DMS153 treated with DMSO at 0.1 percent for 48 hours (cell line): ENCODE results near the gene UBE2I.

Experiments used
- DNase-seq: peaks from one replicate; lab custom pipeline; 2025; ENCODE audit not compliant: unreplicated experiment; lab: John Stamatoyannopoulos, UW

Gene UBE2I

GRCh38 chr16:1277151-1277598, 32.3 kb upstream of the UBE2I start:
- no peak for DNase-seq

DNA sequence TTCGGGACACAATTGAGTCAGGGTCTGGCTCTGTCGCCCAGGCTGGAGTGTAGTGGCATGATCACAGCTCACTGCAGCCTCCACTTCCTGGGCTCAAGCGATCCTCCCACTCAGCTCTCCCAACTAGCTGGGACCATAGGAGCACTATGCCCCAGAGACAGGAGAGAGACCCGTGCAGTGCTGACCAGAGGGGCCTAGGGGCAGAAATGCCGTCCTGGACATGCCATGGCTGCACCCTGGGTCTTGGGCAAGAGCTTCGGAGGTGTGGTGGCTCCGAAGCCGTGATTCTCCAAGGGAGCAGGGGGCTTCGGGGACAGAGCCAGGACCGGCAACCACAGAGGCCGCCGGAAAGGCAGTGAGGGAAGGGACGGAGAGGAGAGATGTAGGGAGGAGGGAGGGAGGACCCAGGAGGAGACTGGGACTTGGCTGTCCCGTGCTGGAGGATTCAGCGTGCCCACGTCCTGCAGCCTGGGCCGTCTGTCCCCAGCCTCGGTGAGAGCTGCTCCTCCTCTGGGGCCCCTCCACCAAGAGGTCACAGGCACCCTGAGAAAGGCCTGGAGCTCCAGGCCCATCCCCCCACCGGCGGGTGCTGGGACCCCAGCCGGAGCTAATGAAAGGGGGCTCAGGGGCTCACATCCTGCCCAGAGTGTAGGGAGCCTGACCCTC, 31.7 kb upstream of the UBE2I start:
- DNase-seq: no peak

GRCh38 chr16:1278477-1278876, 31.0 kb upstream of the UBE2I start:
- no peak for DNase-seq

DNA sequence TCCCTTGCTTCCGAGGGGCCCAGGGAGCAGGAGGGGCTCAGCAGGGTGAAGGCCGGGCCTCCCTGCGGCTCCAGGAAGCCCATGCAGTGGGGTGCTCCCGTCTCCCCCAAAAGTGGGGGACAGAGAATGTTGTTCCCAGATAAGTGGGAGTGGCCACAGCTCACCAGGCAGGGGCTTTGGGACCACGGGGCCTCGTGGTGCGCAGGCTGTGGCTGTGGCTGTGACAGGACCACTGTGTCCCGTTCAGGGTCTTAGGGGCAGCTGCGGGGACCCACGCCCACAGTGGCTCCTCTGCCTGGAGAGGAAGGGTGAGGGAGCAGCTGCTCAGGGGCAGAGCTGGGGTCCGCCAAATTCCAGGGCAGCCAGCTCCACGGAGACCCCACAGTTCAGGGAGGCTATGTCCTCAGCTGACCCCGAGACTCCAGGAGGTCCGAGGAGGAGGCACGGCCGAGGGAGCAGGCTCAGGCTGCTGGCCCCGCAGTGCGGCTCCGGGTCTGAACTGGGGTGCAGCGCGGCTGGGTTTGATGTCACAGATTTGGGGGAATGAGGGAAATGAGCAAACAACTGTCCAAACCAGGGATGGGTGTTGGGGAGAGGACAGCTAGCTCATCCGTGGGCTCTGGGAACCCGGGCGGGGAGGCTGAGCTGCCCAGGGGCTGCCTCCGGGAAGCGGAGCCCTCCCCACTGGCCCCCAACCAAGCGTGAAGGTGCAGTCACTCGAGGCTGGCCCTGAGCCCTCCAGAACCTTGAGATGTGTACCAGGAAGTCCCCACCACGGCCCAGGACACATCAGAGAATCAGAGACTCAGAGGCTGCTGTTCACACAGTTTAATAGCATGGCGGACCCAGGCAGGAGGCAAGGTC, 30.1 kb upstream of the UBE2I start:
- DNase-seq: no peak

GRCh38 chr16:1279945-1280589, 29.4 kb upstream of the UBE2I start:
- no peak for DNase-seq

DNA sequence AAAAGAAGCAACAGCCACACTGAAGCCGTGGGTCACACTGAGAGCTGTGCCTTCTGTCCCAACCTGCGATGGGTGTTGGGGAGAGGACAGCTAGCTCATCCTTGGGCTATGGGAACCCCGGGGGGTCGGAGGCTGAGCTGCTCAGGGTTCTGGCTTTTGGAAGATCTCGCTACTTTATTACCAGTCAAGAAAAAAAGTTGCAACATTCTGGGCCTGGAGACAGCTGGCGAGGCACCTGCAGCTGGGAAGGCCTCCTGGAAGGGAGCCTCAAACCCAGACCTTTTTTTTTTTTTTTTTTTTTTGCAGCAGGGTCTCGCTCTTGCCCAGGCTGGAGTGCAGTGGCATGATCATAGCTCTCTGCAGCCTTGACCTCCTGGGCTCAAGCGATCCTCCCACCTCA, 28.7 kb upstream of the UBE2I start:
- DNase-seq: no peak

GRCh38 chr16:1281517-1281916, 27.9 kb upstream of the UBE2I start:
- no peak for DNase-seq

- no peak for DNase-seq
Measured at GRCh38 chr16:1282324-1282973, 27.0 kb upstream of the UBE2I start.

DNA sequence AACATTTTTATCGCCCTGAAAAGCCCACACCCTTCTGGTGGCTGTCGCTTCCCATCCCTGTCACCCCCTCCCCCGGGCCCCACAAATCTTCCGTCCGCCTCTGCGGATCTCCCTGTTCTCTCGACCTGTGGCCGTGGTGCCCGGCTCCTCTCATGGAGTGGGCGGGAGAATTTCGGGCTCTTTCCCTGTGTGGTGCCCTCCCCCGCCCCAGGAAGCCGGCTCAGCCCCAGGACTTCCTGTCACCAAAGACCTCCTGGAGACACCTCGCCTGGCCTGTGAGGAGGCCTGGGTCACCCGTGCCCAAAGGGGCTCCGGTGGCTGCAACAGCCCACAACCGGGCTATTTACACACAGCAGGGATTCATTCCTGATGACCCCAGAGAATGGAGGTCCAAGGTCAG, 26.1 kb upstream of the UBE2I start:
- no peak for DNase-seq

DNA sequence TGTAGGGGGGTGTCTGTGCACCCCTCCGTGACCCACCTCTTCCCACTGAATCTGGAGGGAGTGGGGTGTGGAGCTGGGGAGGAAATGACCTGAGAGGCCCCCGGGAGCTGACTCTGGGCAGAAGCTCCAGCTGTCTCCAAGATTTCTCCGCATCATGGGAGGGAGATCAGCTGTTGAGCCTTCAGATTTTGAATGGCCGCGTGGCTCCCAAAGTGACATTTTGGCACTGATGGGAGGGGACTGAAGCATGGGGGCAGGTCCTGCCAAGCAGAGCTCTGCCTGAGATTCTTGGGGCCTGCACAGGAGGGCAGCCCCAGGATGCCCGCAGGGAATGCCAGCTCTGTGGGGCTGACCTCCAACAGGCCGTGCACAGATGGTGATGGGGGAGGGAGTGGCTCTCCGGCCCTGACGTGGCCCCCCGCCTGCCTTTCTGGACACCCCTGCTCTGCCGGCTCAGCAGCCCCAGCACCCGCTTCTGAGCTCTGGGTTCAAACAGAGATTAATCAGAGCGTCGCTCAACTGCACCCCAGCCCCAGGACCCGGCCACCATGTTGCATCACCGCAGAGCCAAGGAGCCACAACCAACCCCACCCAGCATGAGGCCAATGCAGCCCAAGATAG, 25.3 kb upstream of the UBE2I start:
- DNase-seq: no peak

DNA sequence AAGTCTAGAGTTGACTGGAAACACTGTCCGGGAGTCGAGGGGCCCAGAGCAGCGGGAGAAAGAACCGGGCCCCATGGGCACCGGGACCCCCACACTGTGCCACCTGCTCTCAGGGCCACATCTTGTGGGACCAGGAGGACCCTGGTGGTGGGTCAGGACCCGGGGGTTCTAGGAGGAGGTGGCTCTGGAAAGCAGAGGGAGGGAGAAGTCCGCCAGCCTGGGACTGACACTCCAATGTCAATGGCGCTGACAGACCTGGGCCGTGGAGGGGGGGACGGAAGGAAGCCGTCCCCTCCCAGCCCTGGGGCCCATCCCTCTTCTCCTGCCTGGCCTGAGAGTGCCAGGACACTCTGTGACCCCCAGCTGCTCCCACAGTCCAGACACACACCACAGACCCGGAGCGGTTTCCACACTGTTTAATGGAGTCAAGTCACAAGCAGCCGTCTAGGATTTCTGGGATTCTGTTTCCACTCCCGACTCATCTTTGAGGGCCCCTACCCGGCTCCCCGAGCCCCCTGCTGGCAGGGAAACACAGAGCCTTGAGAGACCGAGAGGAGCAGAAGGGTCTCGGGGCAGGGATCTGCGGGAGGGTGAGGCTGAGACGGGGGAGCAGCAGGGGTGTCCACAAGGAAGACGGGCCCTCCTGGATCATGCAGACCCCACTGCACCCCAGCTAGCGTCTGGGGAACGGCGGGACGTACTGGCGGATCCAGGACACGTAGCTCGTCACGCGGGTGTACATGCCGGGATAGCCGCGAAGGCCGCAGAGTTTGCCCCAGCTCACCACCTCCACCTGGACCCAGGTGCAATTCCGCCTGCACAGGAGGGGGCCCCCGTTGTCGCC, 23.5 kb upstream of the UBE2I start:
- DNase-seq: no peak

DNA sequence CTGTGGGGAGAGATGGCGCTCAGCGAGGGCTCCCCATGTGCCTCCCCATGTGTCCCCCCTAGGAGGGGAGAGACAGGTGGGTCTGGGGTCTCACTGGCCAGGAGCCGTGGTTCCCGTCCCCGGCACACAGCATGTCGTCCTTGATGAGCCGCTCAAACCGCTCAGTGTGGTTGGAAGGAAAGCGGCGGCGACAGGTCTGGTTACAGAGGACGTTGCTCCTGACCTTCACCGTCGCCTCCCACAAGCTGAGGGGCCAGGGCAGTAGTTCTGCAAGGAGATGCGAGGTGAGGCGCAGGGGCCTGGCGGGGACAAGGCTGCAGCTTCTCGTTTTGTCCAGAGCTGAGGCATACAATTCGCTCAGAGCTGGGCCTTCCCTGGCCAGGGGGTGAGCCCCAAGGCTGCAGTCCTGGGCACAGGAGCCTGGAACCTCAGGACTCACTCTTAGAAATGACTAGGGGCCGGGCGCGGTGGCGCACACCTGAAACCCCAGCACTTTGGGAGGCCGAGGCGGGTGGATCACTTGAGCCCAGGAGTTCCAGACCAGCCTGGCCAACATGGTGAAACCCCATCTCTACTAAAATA, 22.8 kb upstream of the UBE2I start:
- DNase-seq: no peak

DNA sequence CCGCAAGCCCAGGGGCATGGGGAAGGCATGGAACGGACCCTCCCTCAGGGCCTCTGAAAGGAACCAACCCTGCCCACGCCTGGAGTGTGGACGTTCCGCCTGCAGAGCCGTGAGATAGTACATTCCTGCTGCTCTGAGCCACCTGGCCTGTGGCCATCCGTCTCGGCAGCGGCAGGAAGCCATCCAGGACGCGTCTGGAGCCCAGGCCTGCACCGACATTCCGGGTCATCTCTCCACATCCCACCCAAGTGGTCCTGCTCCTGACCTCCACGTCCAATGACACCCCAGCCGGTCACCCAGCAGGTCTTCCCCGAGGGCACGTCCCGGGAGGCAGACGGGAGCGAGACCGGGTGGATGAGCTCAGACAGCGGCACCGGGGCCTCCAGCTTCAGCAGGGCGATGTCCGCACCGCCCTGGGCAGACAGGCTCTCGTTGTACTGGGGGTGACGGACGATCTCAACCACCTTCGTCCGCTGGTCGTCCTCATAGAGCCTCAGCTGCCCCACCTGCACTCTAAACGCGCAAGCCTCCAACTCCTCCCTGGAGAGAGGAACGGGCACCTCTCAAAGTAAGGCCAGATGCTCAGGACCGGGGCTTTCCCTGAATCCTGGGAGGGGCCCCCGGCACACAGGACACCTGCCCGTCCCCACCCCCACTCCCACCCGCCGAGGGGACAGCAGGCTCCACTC, 21.3 kb upstream of the UBE2I start:
- no peak for DNase-seq

DNA sequence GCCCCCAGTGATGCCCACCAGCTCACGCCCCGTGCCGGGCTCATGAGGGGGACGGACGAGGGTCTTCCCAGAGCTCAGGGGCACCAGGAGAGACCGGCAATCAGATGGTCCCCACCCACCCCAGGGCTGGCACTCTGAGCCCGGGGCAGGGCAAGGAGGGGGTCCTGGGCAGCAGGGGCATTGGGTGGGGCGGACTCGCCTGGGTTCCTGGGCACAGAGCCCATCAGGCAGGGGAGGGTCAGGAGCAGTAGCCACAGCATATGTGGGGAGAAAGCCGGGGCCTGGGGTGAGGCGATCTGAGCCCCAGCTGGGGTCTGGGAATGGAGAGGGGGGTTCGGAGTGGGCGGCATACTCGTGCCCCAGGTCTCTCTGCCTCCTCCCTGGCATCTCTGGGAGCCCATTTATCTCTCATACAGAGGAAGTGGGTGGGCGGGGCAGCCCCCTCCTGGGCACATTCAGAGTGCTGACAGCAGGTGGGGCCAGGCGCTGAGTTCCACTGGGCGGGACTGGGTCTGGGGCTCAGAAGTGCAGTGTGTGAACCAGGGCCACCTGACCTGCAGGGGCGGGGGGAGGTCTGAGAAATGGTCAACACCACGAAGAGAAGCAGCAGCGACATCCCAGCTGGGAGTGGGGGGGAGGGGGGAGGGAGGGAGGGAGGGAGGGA, 20.5 kb upstream of the UBE2I start:
- DNase-seq: peak; percentile 25

- DNase-seq: no peak
Measured at GRCh38 chr16:1289477-1289866, 20.0 kb upstream of the UBE2I start.

GRCh38 chr16:1290063-1290501, 19.4 kb upstream of the UBE2I start:
- DNase-seq: no peak

DNA sequence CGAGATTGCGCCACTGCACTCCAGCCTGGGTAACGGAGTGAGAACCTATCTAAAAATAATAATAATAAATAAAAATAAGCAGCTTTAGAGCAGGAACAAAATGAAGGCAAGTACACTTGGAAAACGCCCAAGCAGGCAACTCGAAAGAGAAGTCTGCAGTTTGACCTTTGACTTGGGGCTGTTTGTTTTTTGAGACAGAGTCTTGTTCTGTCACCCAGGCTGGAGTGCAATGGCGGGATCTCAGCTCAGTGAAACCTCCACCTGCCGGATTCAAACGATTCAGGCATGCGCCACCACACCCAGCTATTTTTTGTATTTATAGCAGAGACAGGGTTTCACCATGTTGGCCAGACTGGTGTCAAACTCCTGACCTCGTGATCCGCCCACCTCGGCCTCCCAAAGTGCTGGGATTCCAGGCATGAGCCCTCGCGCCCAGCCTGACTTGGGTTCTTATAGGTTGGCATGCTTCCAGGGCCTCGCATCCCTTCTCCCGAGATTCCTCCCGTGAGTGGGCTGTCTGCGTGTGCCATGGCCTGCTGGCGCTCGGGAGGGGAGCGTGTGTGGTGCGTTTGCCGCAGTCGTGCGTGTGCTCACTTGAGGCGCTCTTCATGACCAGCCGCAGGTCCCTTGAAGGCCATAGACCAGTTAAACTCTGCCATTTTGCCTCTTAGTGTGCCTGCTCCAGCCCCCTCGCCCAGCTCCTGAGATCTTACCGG, 18.4 kb upstream of the UBE2I start:
- DNase-seq: no peak

GRCh38 chr16:1291576-1291974, 17.9 kb upstream of the UBE2I start:
- DNase-seq: peak; percentile 66
